Measurements from ENCODE around the gene MGAT5. TPM values are rescaled to one million over a fixed set of nuclear protein-coding genes. Genes with fewer than 3 reads are reported as not detected.

MGAT5 gene
- polyA plus RNA-seq, 10 donors: 15.3 to 23.4 (median 18.7) TPM

DNA sequence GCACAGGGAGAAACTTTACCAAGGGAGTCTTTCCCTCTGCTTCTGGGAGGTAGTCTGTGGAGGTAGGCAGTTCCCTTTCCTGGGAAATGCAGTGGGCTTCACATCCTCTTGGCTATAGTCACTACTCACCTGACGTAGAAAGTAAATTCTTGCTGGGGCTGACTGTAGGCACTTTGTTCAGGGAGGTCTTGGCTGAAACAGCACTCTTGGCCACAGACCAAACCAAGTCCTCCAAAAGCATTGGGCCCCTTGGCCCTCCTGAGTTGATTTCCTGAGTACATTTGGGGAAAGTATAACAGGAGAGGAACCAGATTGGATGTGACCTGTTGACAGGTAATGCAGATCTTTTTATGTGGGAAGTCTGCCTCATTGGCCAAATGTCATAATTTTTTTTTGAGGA lies 108.9 kb downstream of the MGAT5 start:
- no peak for DNase-seq

DNA sequence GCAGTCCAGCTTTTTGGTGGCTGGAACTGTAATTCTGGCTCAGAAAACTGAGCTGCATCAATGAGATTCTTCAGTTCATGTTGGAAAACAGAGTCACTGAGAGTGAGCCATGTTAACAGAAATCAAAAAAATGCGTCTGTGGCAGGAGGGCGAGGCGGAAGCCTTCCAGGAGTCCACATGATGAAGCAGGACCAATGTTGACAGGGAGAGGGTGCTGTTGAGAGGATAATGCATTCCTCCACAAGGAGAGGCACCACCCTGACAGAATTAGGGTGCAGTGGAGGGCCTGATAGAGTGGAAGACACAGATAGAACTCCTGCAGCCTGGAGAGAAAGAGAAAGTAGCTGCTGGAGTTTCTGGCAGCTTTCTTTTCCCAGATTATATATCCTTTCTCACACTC lies 111.5 kb downstream of the MGAT5 start:
- DNase-seq: no peak

DNA sequence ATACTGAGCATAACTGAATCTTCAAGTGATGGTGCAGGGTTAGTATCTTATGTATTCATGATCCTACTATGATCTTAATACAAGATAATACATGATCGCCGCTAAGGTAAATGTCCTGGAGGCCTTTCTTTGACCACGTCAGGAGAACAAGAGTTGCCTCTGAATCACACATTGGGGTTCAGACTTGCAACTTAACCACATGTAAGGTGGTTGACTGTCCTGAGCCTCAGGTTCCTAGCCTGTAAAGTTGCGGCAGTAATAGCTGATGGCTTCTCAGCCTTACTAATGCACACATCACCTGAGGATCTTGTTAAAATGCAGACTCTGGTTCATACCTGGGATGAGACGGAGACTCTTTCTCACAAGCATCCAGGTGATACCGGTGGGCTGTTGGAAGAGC lies 112.5 kb downstream of the MGAT5 start:
- no peak for DNase-seq

DNA sequence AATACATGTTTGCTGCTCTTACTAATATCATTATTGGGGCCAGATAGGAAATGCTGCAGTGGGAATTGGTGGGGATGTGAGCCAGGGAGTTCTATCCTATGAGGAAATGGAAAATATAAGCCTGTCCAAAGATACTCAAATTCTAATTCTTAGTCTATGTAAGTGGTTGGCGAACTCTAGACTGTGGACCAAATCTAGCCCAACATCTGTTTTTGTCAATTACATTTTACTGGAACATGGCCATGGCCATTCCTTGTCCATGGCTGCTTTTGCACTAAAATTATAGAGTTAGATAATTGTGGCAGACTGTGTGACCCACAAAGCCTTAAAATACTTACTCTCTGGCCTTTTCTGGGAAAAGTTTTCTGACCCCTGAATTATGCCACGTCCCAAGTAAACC lies 113.3 kb downstream of the MGAT5 start:
- peak; percentile 73 to 93 (median 82) for DNase-seq

GRCh38 chr2:134368009-134368817 lies 114.3 kb downstream of the MGAT5 start:
- DNase-seq: peak in 1 of 3 donors; percentile 68

GRCh38 chr2:134369220-134369902 lies 115.5 kb downstream of the MGAT5 start:
- DNase-seq: no peak

GRCh38 chr2:134370655-134371445 lies 117.0 kb downstream of the MGAT5 start:
- DNase-seq: peak in 1 of 3 donors; percentile 64

DNA sequence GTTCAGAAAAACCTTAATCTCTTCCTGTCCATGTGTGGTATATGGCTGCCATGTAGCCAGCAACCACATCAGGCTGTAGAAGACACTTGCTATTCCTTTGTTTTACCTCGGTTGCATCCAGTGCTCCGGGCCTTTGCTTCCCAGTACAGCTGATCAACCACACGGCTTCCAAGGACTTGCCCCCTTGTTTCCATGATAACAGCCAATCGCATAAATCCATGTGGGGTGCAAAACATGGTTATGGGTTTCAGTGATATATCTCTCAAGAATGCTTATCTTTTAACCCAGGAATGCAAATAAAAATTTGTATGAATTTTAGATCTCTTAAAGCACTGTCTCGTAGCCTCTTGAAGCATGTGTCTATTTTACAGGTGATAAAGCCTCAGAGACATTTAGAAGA lies 118.3 kb downstream of the MGAT5 start:
- no peak for DNase-seq

GRCh38 chr2:134372611-134373131 lies 118.8 kb downstream of the MGAT5 start:
- DNase-seq: peak; percentile 71 to 93 (median 82)

GRCh38 chr2:134375935-134376334 lies 122.1 kb downstream of the MGAT5 start:
- no peak for DNase-seq

GRCh38 chr2:134377730-134378129 lies 123.9 kb downstream of the MGAT5 start:
- no peak for DNase-seq

DNA sequence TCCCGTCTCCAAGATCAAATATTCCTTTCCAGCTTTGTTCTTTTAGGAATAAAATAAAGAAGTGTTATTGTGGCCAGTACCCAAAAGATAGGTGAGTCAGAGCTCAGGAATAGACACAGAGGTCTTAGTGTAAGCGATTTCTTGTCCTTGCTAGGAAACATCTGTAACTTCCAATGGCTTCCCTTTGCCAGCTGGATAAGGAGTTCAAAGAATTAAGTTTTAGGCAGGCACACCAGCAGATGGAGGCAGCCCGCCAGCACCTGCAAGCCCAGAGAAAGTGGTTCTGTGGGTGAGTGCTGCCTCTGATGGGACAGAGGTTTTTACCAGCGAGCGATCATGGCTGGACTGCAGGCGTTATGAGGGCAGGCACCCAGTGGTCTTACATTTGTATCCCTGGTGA lies 125.4 kb downstream of the MGAT5 start:
- DNase-seq: no peak

DNA sequence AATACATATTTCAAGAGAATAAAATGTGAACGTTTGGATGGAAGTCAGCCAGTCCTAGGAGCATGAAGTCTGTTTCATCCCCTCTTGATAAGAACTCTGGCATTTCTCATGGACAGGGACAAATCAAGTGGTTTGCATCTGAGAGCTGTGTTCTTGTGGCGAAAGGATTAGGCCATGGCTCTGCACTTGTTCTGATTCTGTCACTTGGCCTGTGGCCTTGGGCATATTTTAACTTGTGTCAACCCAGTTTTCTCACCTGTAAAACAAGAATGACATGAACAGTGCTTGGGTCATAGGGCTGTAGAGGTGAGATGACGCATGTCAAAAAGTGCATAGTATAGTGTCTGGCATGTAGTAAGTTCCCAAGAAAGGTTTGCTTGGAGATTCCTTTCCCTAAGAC lies 125.8 kb downstream of the MGAT5 start:
- DNase-seq: no peak

DNA sequence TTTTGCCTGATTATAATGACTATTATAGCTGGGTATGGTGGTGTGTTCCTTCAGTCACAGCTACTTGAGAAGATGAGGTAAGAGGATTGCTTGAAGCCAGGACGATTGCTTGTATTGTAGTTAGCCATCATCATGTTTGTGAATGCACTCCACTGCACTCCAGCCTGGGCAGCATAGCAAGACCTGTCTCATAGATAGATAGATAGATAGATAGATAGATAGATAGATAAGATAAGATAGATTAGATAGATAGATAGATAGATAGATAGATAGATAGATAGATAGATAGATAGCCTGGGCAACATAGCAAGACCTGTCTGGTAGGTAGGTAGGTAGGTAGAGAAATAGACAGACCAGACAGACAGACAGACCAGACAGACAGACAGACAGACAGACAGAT lies 127.3 kb downstream of the MGAT5 start:
- no peak for DNase-seq

DNA sequence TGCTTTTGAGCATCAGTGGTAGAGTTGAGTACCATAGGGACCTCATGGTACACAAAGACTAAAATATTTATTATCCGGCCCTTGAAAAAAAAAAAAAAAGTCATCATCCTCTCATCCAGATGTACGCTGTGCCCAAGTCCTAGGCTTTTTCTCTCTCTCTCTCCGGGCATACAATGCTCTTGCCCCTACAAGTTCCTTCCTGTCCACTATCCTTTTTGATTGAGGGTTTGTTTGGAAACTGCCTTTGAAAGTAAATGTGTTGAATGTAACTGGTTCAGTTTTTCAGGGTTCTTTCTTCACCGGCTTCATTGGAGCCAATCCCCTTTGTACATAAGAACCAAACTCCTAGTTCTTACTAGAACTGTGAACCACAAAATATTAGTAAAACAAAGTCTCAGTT lies 130.3 kb downstream of the MGAT5 start:
- DNase-seq: no peak

DNA sequence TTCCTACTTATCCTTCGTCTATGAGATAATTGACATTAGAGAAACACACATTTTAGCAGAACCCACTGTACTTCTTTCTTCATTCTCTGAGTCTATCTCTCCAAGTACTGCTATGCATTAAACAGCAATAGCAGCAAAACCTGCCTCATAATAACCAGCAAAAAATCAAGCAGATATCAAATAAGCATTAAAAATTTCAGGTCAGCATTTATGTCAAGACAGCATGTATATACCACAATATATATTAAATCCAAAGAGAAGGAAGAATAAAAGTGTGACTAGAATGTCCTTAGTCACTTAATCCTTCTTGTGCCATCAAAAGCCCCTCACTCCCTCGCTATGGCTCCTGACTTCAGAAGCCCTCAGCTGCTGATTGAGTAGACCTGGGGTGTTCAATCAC lies 131.3 kb downstream of the MGAT5 start:
- DNase-seq: no peak

GRCh38 chr2:134386310-134386709 lies 132.4 kb downstream of the MGAT5 start:
- no peak for DNase-seq

- no peak for DNase-seq
Measured at GRCh38 chr2:134389381-134389780, 135.5 kb downstream of the MGAT5 start.

- no peak for DNase-seq
Measured at GRCh38 chr2:134391751-134392160, 137.9 kb downstream of the MGAT5 start.

GRCh38 chr2:134392442-134393074 lies 138.7 kb downstream of the MGAT5 start:
- no peak for DNase-seq

DNA sequence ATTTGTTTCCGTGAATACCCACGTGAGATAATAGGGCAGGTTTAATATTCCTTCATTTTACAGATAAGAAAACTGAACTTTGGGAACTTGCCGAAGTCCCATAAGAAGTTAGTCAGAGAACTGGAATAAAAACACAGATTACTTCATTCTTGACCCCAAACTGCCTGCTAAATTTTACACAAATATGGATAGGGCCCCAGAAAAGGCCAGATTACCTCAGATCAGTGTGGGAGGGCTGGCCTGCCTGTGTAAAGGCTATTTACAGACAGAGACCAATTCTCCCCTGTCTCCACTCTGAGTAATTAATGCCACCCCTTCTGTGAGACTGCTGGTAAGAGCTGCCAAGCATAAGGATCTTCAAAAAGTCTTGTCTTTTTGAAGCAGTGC lies 139.2 kb downstream of the MGAT5 start:
- DNase-seq: peak in 2 of 3 donors; percentile 64 to 82

- DNase-seq: no peak
Measured at GRCh38 chr2:134395779-134396178, 141.9 kb downstream of the MGAT5 start.
